Heart right ventricle (tissue), 16 donors: ENCODE data around the gene TLE1. TPM values are rescaled to one million over a fixed set of nuclear protein-coding genes. Genes with fewer than 3 reads are reported as not detected.

Experiments
- ATAC-seq, 8 donors: fragments of 200-7000 bp; cut with Tn5 transposase; one replicate each; pipeline ENCODE4 v1.9.1; 2020; ENCODE audit warnings: mild to moderate bottlenecking in 8 of 8, moderate library complexity in 8 of 8, moderate number of reproducible peaks in 1 of 8
- DNase-seq, 2 donors: peaks; one replicate each; pipeline ENCODE4 v3.0.0-alpha.2; 2020
- H3K27ac ChIP-seq, 10 donors: fragments of 200-600 bp; sonication (generic) in 2 of 10; one replicate each; pipeline versions ENCODE4 v1.5.0 to v1.8.0; 2020 to 2022; ENCODE audit warnings: mild to moderate bottlenecking in 3 of 10
- H3K27me3 ChIP-seq, 7 donors: fragments of 200-600 bp; one replicate each; pipeline ENCODE4 v1.8.0; 2021 to 2022; ENCODE audit warnings: mild to moderate bottlenecking in 2 of 7
- H3K36me3 ChIP-seq, 9 donors: fragments of 200-600 bp; sonication (generic) in 1 of 9; one replicate each; pipeline versions ENCODE4 v1.5.0 to v1.8.0; 2020 to 2022; ENCODE audit warnings: mild to moderate bottlenecking in 2 of 9
- H3K4me1 ChIP-seq, 9 donors: fragments of 200-600 bp; sonication (generic) in 1 of 9; one replicate each; pipeline versions ENCODE4 v1.5.0 to v1.8.0; 2020 to 2022; ENCODE audit warnings: mild to moderate bottlenecking in 4 of 9
- H3K4me3 ChIP-seq, 10 donors: fragments of 200-600 bp; sonication (generic) in 2 of 10; one replicate each; pipeline versions ENCODE4 v1.5.0 to v1.8.0; 2020 to 2022; ENCODE audit warnings: mild to moderate bottlenecking in 7 of 10, moderate library complexity in 2 of 10
- H3K9me3 ChIP-seq, 11 donors: fragments of 200-600 bp in 10 of 11; sonication (generic) in 2 of 11; one replicate each; pipeline versions ENCODE4 v1.5.0 to v1.8.0; 2013 to 2022; ENCODE audit warnings: mild to moderate bottlenecking in 2 of 11, control low read depth in 1 of 11, moderate library complexity in 1 of 11
- WGBS, 2 donors: extraction: QIAGEN DNeasy Blood & Tissue Kit; methylation state at CpG; one replicate each; pipeline ENCODE4 v1.1.7; 2013; ENCODE audit warnings: inconsistent platforms in 1 of 2; 5-methylcytosine and 5-hydroxymethylcytosine counted together
- intact Hi-C, 10 donors: fragments of 100-400 bp; cut with DNase I; formaldehyde crosslinking; loops; one replicate each; pipeline versions ENCODE4 v1.11.1 to v1.14.2; 2022
- polyA plus RNA-seq, 2 donors: library from polyadenylated mRNA; stranded (reverse); fragments of 200-250 nt; gene quantifications; one replicate each; pipeline ENCODE4 v1.2.3, GENCODE V29; 2013
- total RNA-seq, 10 donors: library from RNA; stranded (reverse); fragmentation: NEBNext Ultra II Directional in 3 of 10; extraction: Animal tissue kit (Norgen Biotek cat#: 25700) in 3 of 10; gene quantifications; one replicate each; pipeline versions ENCODE4 v1.2.1 to v1.2.4, GENCODE V29; 2021 to 2023
- TF ChIP-seq, protein P1 (sequence below), 9 donors: fragments of 200-600 bp; sonication (generic) in 2 of 9; IDR thresholded peaks; one replicate each; pipeline versions ENCODE4 v1.5.0 to v1.8.0; 2021 to 2022; ENCODE audit warnings: antibody characterized with exemption in 9 of 9, mild to moderate bottlenecking in 5 of 9, moderate library complexity in 1 of 9
- donor health status: Arrhythmogenic right ventricular cardiomyopathy.
- donor health status: ischemic (EF 13 %, LVEDD 7.1; RV severe dilation, severe dysfunction).
- donor health status: healthy with polysubstance abuse.
- donor health status: DM: no; HTN: yes; CAD: no.
- donor health status: DM: no; HTN: no; CAD: no.
- donor health status: ischemic (EF 25% LVEDD 6.9; RV normal size, moderate dysfunction).
- donor health status: ischemic (EF 25% LVEDD 5.7; RV mildly dilated, moderate dysfunction).
- donor health status: healthy.
- donor health status: DM: yes; HTN: yes; CAD: no.
- donor health status: Ischemic cardiomyopathy.
- donor health status: ischemic (EF 35%, LVEDD 5.7; RV mildly dilated, moderate dysfunction).
- donor health status: nonischemic (EF 11% LVEDD 7.7; RV severe dilation, severe dysfunction).
- donor health status: DM: yes; HTN: yes; CAD: no.
- donor health status: PGD.
- donor health status: ischemic (EF 29% LVEDD 5.4; RV normal size, mild dysfunction).
- donor health status: nonischemic (EF 23%, LVEDD 6.1; RV moderate dilation, normal function).

The TLE1 gene
- total and polyA plus RNA-seq, 12 donors: 7.9 to 15.2 (median 11.0) TPM

- 96 to 97% methylated on average over 1 of the region's 1 CpG for WGBS, 2 donors
- TF ChIP-seq, protein P1, sequence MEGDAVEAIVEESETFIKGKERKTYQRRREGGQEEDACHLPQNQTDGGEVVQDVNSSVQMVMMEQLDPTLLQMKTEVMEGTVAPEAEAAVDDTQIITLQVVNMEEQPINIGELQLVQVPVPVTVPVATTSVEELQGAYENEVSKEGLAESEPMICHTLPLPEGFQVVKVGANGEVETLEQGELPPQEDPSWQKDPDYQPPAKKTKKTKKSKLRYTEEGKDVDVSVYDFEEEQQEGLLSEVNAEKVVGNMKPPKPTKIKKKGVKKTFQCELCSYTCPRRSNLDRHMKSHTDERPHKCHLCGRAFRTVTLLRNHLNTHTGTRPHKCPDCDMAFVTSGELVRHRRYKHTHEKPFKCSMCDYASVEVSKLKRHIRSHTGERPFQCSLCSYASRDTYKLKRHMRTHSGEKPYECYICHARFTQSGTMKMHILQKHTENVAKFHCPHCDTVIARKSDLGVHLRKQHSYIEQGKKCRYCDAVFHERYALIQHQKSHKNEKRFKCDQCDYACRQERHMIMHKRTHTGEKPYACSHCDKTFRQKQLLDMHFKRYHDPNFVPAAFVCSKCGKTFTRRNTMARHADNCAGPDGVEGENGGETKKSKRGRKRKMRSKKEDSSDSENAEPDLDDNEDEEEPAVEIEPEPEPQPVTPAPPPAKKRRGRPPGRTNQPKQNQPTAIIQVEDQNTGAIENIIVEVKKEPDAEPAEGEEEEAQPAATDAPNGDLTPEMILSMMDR (IDR thresholded peaks at IDR 0.05): no peak
- DNase-seq: no peak
- Histone ChIP-seq H3K27ac (no peak overlapping the region), H3K27me3 (no peaks in the 10 kb centered on the region), H3K4me1 (peaks cover 0 to 33% (median 14%) of the 10 kb centered on the region in 9 donors), H3K9me3 (no peaks in the 10 kb centered on the region), H3K36me3 (peaks cover 0 to 59% (median 6%) of the 10 kb centered on the region in 9 donors), H3K4me3 (no peak overlapping the region)
- ATAC-seq: no peak
- intact Hi-C loops: loop anchor here in 1 of 10 donors (10.0 kb wide), 1 partner anchor 66 kb away; the partner anchor contains the start of gene TLE1
Measured at GRCh38 chr9:81618923-81619322, 70.4 kb downstream of the TLE1 start.

DNA sequence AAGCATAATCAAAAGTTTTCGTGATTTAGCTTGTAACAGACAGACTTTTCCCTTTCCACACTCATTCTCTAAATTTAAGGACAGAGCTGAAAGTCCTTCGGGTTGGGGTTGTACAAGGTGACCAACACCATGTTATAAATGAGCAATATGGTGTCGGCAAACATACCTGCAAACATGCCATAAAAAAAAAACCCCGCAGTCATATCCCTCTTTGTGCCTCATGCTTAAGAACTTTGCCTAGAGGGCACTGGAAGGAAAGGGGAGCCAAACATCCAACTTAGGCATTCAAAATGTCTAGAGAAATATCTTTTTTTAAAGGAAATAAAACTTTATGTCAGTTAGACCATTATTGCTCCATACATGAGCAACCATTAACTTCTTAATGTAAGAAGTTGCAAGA is 73.2 kb downstream of the TLE1 start:
- Histone ChIP-seq H3K4me3 (no peak overlapping the region), H3K9me3 (no peaks in the 10 kb centered on the region), H3K27ac (no peak overlapping the region), H3K4me1 (peaks cover 0 to 28% (median 14%) of the 10 kb centered on the region in 9 donors), H3K27me3 (no peaks in the 10 kb centered on the region), H3K36me3 (peaks cover 0 to 87% (median 6%) of the 10 kb centered on the region in 9 donors)
- no peak for DNase-seq
- WGBS, 2 donors: 96 to 97% methylated on average over 4 of the region's 4 CpGs
- no peak for ATAC-seq
- intact Hi-C loops: loop anchor here in 1 of 10 donors (10.0 kb wide), 1 partner anchor 69 kb away; the partner anchor contains the start of gene TLE1
- TF ChIP-seq, protein P1 (IDR thresholded peaks at IDR 0.05): no peak

- TF ChIP-seq, protein P1 (IDR thresholded peaks at IDR 0.05): no peak
- ATAC-seq: no peak
- peak overlapping the region; percentile 28 to 84 (median 69) for H3K27ac ChIP-seq
- DNase-seq: no peak
- no peaks in the 10 kb centered on the region for H3K27me3 ChIP-seq
- H3K4me3 ChIP-seq: no peak overlapping the region
- peaks cover 0 to 96% (median 6%) of the 10 kb centered on the region in 9 donors for H3K36me3 ChIP-seq
- 95 to 97% methylated on average over 6 of the region's 6 CpGs for WGBS, 2 donors
- H3K4me1 ChIP-seq: peaks cover 3 to 26% (median 11%) of the 10 kb centered on the region in 9 donors
- intact Hi-C loops: loop anchor here in 3 of 10 donors (2.0 to 10.0 kb wide), 3 partner anchors 20 to 73 kb away; partner anchors contain the start of gene TLE1 (in 2 of the 3)
- H3K9me3 ChIP-seq: no peaks in the 10 kb centered on the region
Measured at GRCh38 chr9:81614335-81614734, 75.0 kb downstream of the TLE1 start.

DNA sequence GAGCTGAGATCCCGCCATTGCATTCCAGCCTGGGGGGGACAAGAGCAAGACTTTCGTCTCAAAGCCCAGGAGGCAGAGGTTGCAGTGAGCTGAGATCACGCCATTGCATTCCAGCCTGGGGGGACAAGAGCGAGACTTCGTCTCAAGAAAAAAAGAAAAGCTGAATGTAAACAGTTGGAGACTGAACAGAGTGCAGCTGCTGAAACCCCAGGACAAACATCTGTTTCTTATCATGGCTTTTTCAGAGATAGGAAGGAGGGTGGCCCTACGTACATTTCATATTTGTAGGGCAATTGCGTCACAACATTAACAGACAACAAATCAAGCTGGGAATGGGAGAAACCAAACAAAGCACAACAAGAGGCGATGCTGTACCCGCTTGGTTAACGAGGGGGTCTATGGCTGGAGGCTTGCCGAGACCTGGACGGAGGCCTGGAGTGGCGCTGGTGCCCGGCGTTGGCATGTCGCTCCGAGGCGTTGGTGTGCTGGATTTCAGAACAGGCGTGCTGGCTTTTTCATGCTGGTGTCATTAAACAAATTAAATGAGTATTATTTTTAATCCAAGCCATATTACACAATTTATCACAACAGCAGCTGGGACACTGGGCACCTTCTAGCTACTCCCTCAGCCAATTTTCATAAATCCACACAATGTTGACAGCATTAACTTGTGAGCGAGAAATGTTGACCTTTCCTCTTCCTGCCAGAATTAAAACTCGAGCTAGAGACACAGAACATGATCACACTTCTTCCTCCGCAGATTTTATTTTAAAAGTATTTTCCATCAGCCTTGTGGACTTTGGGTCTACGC is 76.1 kb downstream of the TLE1 start:
- Histone ChIP-seq H3K4me3 (peak overlapping the region in 1 of 10 donors; percentile 11), H3K4me1 (peaks cover 3 to 27% (median 12%) of the 10 kb centered on the region in 9 donors), H3K36me3 (peaks cover 0 to 96% (median 6%) of the 10 kb centered on the region in 9 donors), H3K9me3 (no peaks in the 10 kb centered on the region), H3K27me3 (no peaks in the 10 kb centered on the region), H3K27ac (peak overlapping the region; percentile 28 to 84 (median 71))
- 61 to 62% methylated on average over 23 of the region's 23 CpGs for WGBS, 2 donors
- intact Hi-C loops: loop anchor here in 2 of 10 donors (5.0 to 10.0 kb wide), 2 partner anchors 72 to 74 kb away; partner anchors contain the start of gene TLE1 (in 2 of the 2)
- DNase-seq (peak; percentile 60 to 63), ATAC-seq (peak; percentile 85 to 93 (median 88))
- TF ChIP-seq, protein P1 (IDR thresholded peaks at IDR 0.05): no peak
